ENCODE data around the gene HOXD13. TPM values are rescaled to one million over a fixed set of nuclear protein-coding genes. Genes with fewer than 3 reads are reported as not detected.

Gene HOXD13
- total and polyA plus RNA-seq, 2 of the 13 experiments (the other 11 are each of a cell fraction or from before 2014, with no cell fraction given) = not detected

DNA sequence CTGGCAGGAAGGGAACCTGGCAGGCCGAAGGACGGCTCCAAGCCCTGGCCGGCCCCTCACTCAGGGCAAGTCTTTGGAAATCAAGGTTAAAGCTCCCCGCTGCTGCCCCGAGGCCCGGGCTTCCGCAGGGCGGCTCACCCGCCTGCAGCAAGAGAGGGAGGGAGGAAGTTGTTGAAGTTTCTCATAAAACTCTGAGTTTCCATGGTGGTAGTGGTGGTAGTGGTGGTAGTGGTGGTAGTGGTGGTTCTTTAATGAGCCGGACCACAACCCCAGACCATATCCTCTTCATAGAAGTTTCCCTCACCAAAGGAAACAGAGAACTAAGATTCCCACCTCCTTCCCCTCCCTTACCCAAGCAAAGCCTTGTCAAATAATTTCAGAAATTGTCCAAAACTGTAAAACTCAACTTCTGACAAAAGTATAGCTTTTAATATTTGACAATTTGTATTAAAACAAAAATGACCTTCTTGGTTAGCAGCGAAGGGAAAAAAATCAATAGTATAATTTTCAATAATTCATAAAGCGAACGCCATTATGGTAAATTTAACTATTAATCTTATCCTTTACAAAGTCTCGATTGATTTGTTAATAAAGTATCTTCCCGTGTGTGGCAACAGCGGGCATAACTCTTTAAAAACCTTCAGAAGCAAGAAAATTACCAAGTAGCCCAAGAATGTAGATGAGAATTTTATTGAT lies 22.6 kb downstream of the HOXD13 start (continued):
- TF ChIP-seq, protein P1, sequence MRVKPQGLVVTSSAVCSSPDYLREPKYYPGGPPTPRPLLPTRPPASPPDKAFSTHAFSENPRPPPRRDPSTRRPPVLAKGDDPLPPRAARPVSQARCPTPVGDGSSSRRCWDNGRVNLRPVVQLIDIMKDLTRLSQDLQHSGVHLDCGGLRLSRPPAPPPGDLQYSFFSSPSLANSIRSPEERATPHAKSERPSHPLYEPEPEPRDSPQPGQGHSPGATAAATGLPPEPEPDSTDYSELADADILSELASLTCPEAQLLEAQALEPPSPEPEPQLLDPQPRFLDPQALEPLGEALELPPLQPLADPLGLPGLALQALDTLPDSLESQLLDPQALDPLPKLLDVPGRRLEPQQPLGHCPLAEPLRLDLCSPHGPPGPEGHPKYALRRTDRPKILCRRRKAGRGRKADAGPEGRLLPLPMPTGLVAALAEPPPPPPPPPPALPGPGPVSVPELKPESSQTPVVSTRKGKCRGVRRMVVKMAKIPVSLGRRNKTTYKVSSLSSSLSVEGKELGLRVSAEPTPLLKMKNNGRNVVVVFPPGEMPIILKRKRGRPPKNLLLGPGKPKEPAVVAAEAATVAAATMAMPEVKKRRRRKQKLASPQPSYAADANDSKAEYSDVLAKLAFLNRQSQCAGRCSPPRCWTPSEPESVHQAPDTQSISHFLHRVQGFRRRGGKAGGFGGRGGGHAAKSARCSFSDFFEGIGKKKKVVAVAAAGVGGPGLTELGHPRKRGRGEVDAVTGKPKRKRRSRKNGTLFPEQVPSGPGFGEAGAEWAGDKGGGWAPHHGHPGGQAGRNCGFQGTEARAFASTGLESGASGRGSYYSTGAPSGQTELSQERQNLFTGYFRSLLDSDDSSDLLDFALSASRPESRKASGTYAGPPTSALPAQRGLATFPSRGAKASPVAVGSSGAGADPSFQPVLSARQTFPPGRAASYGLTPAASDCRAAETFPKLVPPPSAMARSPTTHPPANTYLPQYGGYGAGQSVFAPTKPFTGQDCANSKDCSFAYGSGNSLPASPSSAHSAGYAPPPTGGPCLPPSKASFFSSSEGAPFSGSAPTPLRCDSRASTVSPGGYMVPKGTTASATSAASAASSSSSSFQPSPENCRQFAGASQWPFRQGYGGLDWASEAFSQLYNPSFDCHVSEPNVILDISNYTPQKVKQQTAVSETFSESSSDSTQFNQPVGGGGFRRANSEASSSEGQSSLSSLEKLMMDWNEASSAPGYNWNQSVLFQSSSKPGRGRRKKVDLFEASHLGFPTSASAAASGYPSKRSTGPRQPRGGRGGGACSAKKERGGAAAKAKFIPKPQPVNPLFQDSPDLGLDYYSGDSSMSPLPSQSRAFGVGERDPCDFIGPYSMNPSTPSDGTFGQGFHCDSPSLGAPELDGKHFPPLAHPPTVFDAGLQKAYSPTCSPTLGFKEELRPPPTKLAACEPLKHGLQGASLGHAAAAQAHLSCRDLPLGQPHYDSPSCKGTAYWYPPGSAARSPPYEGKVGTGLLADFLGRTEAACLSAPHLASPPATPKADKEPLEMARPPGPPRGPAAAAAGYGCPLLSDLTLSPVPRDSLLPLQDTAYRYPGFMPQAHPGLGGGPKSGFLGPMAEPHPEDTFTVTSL (CRISPR knock-in tag; IDR thresholded peaks at IDR 0.05; ENCODE audit: borderline replicate concordance) = no peak
- TF ChIP-seq, protein P2, sequence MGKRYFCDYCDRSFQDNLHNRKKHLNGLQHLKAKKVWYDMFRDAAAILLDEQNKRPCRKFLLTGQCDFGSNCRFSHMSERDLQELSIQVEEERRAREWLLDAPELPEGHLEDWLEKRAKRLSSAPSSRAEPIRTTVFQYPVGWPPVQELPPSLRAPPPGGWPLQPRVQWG (CRISPR knock-in tag; IDR thresholded peaks at IDR 0.05; ENCODE audit: borderline replicate concordance, low read depth) = no peak
- no peak for TF ChIP-seq CBX5 (CRISPR knock-in tag; IDR thresholded peaks at IDR 0.05; ENCODE audit: borderline replicate concordance)
- no peak for TF ChIP-seq GABPB1 (CRISPR knock-in tag; IDR thresholded peaks at IDR 0.05)
- no peak for TF ChIP-seq FOSL1 (CRISPR knock-in tag; IDR thresholded peaks at IDR 0.05; ENCODE audit: borderline replicate concordance)

All from HepG2 (cell line).